HG02885 (cell line): ENCODE data around the gene GOLGA5.

Source experiments
- ATAC-seq: cut with Tn5 transposase; IDR thresholded peaks from one replicate; pipeline ENCODE4 v1.9.1; 2021; ENCODE audit warnings: mild to moderate bottlenecking; ENCODE audit not compliant: unreplicated experiment, poor library complexity

The GOLGA5 gene

DNA sequence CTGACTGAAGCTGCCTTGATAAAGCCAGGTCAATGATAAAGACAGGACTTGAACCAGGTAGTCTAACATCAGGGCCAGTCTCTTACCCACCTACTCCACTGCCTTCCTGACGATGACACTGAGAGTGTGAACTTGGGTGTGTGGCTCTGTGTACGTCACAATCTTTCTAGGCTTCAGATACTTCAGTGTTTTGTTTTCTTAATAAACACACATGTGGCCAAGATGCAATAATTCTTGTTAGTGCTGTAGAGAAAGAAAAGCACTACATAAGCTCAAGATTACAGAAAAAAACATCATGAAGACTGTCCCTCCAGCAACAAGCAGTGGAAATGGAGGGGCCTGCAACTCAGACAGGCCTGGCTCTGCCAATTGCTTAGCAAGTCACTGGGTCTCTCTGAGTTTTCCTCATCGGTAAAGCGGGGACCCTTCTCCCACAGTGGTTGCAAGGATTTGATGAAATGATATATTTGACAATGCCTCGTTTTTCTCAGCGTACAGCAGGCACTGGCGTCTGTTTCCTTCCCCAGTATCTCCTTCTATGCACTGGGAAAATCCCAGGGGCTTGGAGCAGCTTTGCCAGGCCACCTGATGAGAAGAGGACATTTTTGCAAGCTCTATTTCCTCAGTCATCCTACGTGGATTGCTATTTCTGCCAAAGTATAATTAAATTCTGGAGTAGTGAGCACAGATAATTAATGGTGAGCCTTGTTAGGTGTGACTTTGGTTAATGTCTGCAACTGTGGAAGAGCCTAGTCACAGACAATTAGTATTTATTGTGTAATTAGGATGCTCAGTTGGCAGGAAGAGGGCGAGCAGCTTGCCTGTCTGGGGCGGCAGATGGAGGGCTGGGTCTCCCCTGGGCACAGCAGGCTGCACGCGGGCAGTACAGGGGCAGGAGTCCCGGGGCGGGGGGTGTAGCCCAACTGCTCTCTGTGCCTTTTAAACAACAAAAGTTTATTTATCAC, 73.1 kb downstream of the GOLGA5 start:
- no peak for ATAC-seq

DNA sequence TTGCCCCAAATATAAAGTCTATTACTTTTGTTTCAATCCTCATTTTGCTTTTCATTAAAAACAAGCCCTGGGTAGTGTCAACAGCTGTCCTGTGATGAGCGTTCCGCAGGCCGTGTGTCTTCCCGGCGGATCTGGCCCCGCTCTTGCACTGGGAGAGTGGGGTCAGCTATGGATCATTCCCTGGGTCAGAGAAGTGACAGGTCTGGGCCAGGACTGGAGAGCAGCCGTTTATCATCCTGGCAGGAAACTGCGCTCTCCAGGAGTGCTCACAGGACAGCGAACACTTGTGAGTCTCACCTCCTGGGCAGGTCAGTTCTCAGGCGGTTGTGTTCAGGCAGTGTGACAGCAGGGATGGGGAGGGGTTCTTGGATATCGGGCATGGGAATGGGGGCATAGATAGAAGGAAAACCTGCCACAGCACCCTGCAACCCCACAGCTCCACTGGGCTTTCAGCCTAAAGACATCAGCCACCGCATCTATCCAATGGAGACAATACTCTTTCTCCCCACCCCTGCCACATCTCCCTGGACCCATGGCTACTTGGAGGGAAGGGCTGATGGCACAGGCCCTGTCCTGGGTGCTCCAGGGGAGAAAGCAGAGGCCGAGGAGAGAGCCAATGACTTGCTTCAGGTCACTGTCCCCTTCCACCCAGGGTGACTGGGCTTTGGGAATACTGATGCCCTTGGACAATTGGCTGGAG, 81.0 kb downstream of the GOLGA5 start:
- ATAC-seq = no peak

DNA sequence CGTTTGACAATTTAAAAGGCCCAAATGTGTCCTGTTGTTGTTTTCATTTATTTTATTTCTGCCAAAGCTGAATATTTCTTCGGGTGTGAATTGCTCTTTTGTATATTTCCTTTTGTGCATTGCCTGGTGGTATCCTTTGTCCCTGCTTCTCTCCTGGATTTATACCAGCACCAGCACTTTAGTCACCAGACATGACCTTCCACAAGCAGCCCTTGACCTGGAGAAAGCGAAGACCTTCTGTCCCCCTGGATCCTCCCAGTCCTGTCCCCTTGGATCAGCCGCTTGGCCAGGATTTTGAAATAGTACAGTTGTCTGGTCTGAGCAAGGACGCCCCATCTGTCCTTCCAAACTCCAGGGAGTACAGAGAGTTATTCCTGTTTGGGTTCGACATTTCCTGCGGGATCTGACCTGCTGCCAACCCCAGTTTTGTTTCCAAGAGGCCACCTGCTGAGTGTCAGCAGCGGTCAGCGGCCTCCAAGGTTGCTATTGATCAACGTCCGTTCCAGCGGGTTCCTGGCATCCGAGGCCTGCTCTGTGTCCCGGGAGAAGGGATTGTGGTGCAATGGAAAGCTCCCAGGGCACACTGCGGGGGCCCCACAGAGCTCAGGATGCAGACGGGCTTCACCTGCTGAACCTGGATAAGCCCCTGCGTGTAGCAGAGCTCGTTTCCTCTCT, 83.8 kb downstream of the GOLGA5 start:
- ATAC-seq = no peak

DNA sequence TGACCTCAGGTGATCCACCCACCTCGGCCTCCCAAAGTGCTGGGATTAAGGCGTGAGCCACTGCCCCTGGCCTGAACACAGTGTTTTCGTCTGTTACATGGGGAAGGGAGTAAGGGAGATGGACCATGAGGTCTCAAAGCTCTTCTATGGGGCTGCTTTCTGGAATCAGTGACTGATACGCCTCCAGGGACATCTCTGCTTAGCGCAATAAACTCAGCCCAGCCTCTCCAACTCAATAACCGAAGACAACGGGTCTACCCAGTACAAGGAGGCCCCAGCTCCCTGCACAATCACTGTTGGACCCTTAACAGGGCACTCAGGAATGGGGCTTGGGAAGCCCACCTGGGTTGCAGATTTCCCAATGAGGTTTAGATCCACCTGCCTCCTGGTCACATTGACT, 86.2 kb downstream of the GOLGA5 start:
- no peak for ATAC-seq

- no peak for ATAC-seq
Observed at GRCh38 chr14:92880851-92881250, 86.7 kb downstream of the GOLGA5 start.

GRCh38 chr14:92883066-92883465, 89.0 kb downstream of the GOLGA5 start:
- no peak for ATAC-seq

DNA sequence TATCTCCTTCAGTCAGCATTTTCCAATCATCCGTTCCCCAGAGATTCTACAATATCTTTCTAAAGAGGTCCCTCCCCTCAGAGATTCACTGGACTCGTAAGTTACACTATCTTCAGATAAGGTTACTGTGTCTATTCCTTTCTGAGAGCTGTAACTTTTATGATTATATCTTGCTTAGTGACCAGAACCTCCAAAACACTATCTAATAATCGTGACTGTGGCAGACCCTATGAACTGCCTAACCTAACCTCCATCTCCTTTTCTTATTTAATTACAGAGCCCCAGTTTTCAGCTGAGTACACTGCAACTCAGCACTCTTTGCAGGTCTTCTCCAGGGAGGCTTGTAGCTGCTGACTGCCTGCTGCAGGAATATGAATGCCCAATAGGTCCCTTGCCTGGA, 90.3 kb downstream of the GOLGA5 start:
- no peak for ATAC-seq

GRCh38 chr14:92885279-92886061, 91.4 kb downstream of the GOLGA5 start:
- ATAC-seq = no peak

DNA sequence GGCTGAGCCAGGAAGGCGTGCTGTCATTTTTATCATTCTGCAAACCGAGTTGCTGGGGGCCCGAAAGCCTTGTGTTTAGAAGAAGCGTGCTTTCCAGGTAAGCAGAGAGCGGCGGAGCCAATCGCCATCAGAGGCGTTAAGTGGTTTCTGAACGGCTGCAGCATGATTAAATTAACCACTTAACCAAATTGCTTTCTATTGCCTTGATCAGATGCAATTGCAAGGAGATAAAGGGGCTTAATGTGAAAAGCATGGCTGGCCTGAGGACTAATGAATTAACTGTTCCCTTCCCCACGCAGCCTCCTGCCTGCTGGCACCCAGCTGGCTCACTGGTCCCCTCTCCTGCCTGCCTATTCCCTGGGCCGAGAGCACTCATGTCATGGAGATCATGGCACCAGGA, 92.2 kb downstream of the GOLGA5 start:
- ATAC-seq = no peak

GRCh38 chr14:92887157-92887556, 93.1 kb downstream of the GOLGA5 start:
- ATAC-seq = no peak

DNA sequence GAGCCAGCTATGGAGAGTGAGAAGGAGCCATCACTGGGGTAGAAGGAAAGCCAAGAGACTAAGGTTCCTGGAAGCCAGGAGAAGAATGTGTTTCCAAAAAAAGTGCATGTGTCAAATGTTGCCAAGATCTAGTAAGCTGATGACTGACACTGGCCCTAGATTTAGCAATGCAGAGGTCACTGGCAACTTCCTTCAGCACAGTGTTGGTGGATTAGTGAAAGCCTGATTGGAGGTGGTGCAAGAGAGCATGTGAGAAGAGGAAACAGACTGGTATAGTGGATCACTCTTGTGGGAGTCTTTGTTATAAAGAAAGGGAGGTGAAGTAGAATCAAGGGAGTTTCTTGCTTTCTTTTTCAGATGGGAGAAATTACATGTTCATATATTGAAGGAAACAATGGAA, 94.8 kb downstream of the GOLGA5 start:
- no peak for ATAC-seq
